Testis (tissue), 2 donors: ENCODE data around the gene DLGAP4.

Source experiments
- POLR2A ChIP-seq: fragments of 450-650 bp; IDR thresholded peaks from one replicate; pipeline ENCODE4 v1.6.1; 2017; ENCODE audit warnings: antibody characterized with exemption, mild to moderate bottlenecking, moderate library complexity
- TF ChIP-seq, protein P1 (sequence below), 3 experiments: fragments of 450-650 bp in 2 of 3; fragments of 200-600 bp in 1 of 3; sonication (generic) in 1 of 3; IDR thresholded peaks; one replicate each; pipeline ENCODE4 v1.5.1; 2016 to 2019; ENCODE audit warnings: antibody characterized with exemption in 3 of 3, mild to moderate bottlenecking in 2 of 3, moderate library complexity in 1 of 3

DNA sequence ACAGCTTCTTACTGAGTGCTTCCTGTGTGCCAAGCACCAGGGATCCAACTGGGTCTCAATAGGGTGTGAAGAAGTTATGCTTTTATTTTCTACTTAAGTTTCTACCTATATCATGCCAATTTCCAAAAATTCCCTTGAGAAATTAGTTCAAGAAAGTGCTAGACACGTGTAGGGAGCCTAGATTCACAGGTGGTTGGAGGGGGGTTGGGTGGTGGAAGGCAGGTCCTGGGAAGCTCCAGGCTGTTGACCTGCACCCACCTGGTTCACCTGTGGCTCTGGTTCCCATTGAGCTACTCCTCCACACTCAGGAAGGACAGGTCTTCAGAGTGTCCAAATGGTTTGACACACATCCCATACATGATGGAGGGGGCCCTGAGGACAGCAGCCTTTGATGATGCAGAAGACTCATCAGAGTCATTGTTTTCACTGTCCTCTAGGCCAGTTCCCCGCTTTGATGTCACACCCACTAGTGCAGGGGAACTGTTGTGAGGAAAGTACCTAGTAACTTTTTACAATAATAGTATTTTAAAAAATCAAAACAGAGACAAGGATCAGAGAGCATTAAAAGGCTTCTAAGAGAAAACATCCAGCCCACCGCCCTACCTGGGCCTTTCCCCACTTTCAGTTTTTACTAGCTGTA lies 195.3 kb downstream of the DLGAP4 start:
- no peak for TF ChIP-seq POLR2A
- TF ChIP-seq, protein P1, sequence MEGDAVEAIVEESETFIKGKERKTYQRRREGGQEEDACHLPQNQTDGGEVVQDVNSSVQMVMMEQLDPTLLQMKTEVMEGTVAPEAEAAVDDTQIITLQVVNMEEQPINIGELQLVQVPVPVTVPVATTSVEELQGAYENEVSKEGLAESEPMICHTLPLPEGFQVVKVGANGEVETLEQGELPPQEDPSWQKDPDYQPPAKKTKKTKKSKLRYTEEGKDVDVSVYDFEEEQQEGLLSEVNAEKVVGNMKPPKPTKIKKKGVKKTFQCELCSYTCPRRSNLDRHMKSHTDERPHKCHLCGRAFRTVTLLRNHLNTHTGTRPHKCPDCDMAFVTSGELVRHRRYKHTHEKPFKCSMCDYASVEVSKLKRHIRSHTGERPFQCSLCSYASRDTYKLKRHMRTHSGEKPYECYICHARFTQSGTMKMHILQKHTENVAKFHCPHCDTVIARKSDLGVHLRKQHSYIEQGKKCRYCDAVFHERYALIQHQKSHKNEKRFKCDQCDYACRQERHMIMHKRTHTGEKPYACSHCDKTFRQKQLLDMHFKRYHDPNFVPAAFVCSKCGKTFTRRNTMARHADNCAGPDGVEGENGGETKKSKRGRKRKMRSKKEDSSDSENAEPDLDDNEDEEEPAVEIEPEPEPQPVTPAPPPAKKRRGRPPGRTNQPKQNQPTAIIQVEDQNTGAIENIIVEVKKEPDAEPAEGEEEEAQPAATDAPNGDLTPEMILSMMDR (IDR thresholded peaks at IDR 0.05) = no peak
